ENCODE results near the gene BOC.

BOC gene

GRCh38 chr3:113218681-113219045 lies 7.3 kb downstream of the BOC start:
- Histone ChIP-seq H3K36me3 (ENCODE audit: insufficient read depth, low read length) (no peaks in the 10 kb centered on the region), H4K20me1 (ENCODE audit: insufficient read depth, low read length) (no peaks in the 10 kb centered on the region), H3K79me2 (ENCODE audit: insufficient read depth, low read length) (no peaks in the 10 kb centered on the region), H2AFZ (ENCODE audit: low read depth, low read length) (no peak overlapping the region), H3K4me3 (ENCODE audit: low read depth in 1 of 2, low read length in 2 of 2) (no peak overlapping the region), H3K9ac (ENCODE audit: low read depth, low read length) (no peak overlapping the region), H3K9me3 (ENCODE audit: insufficient read depth, low read length, severe bottlenecking) (no peaks in the 10 kb centered on the region), H3K27ac (ENCODE audit: low read length) (no peak overlapping the region), H3K4me1 (ENCODE audit: insufficient read depth, low read length) (peaks cover 14% of the 10 kb centered on the region), H3K27me3 (ENCODE audit: insufficient read depth, low read length, poor library complexity) (no peaks in the 10 kb centered on the region), H3K4me2 (ENCODE audit: insufficient read depth, low read length) (no peak overlapping the region)
- no peak for DNase-seq
- TF ChIP-seq CTCF (IDR thresholded peaks at IDR 0.05; ENCODE audit: borderline replicate concordance, extremely low read depth, low read length, poor library complexity, severe bottlenecking) (no peak), EZH2 (IDR thresholded peaks at IDR 0.05; ENCODE audit: borderline replicate concordance, low read depth, low read length, severe bottlenecking) (no peak)
- no peak for ATAC-seq (ENCODE audit: insufficient read depth, low read depth)

DNA sequence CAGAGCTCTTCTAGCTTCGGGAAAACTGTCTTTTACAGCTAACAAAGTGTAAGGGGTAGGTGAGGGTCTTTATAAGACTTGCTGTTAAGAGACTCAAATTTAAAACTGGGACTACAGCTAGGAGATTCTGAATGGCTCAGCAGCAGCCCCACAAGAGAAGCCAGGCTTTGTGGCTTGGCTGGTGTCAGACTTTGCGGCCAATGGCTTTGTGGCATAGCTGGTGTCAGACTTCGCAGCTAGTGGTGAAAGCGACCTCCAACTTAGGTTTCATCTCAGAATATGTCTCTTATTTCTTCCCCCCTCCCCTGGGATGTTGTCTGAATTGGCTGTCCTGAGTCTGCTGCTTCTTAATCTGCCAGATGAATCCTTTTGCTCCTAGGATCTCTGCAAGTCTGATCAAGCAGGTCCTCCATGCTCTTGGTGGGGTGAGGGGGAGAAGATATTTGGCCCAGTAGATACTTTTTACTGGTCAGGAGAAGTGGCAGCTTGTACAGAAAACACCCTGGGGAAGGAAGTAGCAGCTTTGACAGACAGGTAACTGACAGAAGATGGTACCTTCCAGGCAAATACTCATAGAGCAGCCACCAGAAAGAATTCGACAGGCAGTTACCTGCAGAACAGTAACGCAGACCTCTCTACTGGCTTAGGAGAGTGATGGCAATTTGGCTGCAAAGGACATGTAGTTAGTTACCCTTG lies 8.4 kb downstream of the BOC start:
- H3K4me1 ChIP-seq (ENCODE audit: insufficient read depth, low read length), result peaks cover 14% of the 10 kb centered on the region
- no peak overlapping the region for H3K27ac ChIP-seq (ENCODE audit: low read length)
- no peaks in the 10 kb centered on the region for H3K79me2 ChIP-seq (ENCODE audit: insufficient read depth, low read length)
- no peaks in the 10 kb centered on the region for H3K27me3 ChIP-seq (ENCODE audit: insufficient read depth, low read length, poor library complexity)
- H3K36me3 ChIP-seq (ENCODE audit: insufficient read depth, low read length), result no peaks in the 10 kb centered on the region
- no peak overlapping the region for H3K9ac ChIP-seq (ENCODE audit: low read depth, low read length)
- no peaks in the 10 kb centered on the region for H3K9me3 ChIP-seq (ENCODE audit: insufficient read depth, low read length, severe bottlenecking)
- no peak overlapping the region for H3K4me2 ChIP-seq (ENCODE audit: insufficient read depth, low read length)
- no peaks in the 10 kb centered on the region for H4K20me1 ChIP-seq (ENCODE audit: insufficient read depth, low read length)
- no peak overlapping the region for H2AFZ ChIP-seq (ENCODE audit: low read depth, low read length)
- ATAC-seq (ENCODE audit: insufficient read depth, low read depth) (no peak), DNase-seq (no peak)
- TF ChIP-seq CTCF (IDR thresholded peaks at IDR 0.05; ENCODE audit: borderline replicate concordance, extremely low read depth, low read length, poor library complexity, severe bottlenecking) (no peak), EZH2 (IDR thresholded peaks at IDR 0.05; ENCODE audit: borderline replicate concordance, low read depth, low read length, severe bottlenecking) (no peak)
- no peak overlapping the region for H3K4me3 ChIP-seq (ENCODE audit: low read depth in 1 of 2, low read length in 2 of 2)

GRCh38 chr3:113220721-113221120 lies 9.4 kb downstream of the BOC start:
- H2AFZ ChIP-seq (ENCODE audit: low read depth, low read length), result no peak overlapping the region
- no peak overlapping the region for H3K27ac ChIP-seq (ENCODE audit: low read length)
- no peak for ATAC-seq (ENCODE audit: insufficient read depth, low read depth)
- DNase-seq, result no peak
- no peaks in the 10 kb centered on the region for H3K27me3 ChIP-seq (ENCODE audit: insufficient read depth, low read length, poor library complexity)
- TF ChIP-seq CTCF (IDR thresholded peaks at IDR 0.05; ENCODE audit: borderline replicate concordance, extremely low read depth, low read length, poor library complexity, severe bottlenecking) (no peak), EZH2 (IDR thresholded peaks at IDR 0.05; ENCODE audit: borderline replicate concordance, low read depth, low read length, severe bottlenecking) (no peak)
- no peak overlapping the region for H3K9ac ChIP-seq (ENCODE audit: low read depth, low read length)
- H3K4me3 ChIP-seq (ENCODE audit: low read depth in 1 of 2, low read length in 2 of 2), result no peak overlapping the region
- no peaks in the 10 kb centered on the region for H3K79me2 ChIP-seq (ENCODE audit: insufficient read depth, low read length)
- H3K9me3 ChIP-seq (ENCODE audit: insufficient read depth, low read length, severe bottlenecking), result no peaks in the 10 kb centered on the region
- peaks cover 14% of the 10 kb centered on the region for H3K4me1 ChIP-seq (ENCODE audit: insufficient read depth, low read length)
- H3K4me2 ChIP-seq (ENCODE audit: insufficient read depth, low read length), result no peak overlapping the region
- no peaks in the 10 kb centered on the region for H3K36me3 ChIP-seq (ENCODE audit: insufficient read depth, low read length)
- no peaks in the 10 kb centered on the region for H4K20me1 ChIP-seq (ENCODE audit: insufficient read depth, low read length)
